Measurements from ENCODE around the gene RNASET2.

The RNASET2 gene

GRCh38 chr6:166956444-166957086 is at the start of gene RNASET2:
TSS of gene RNASET2 (minus strand) at chr6:166956550. CDS start at chr6:166956182, 368 bp downstream.
- peak within 1 kb of the TSS; percentile 96 for H3K27ac Mint-ChIP-seq
- peak; percentile 100 for DNase-seq
- H3K4me3 Mint-ChIP-seq = peak within 1 kb of the TSS; percentile 90
- H3K27me3 Mint-ChIP-seq = no peaks in the 10 kb centered on the region
- H3K9me3 Mint-ChIP-seq = no peaks in the 10 kb centered on the region
- H3K4me1 Mint-ChIP-seq (ENCODE audit: low read depth) = peaks cover 75% of the 10 kb centered on the region
- peaks cover 39% of the 10 kb centered on the region for H3K36me3 Mint-ChIP-seq (ENCODE audit: low read depth)

GRCh38 chr6:167005350-167006159 is 49.2 kb upstream of the RNASET2 start:
- H3K27ac Mint-ChIP-seq = no peak overlapping the region

GRCh38 chr6:167000759-167001158 is 44.4 kb upstream of the RNASET2 start:
- H3K4me3 Mint-ChIP-seq = peak overlapping the region; percentile 88
- no peak for DNase-seq
- H3K9me3 Mint-ChIP-seq = no peaks in the 10 kb centered on the region
- no peaks in the 10 kb centered on the region for H3K27me3 Mint-ChIP-seq
- peaks cover 31% of the 10 kb centered on the region for H3K4me1 Mint-ChIP-seq (ENCODE audit: low read depth)
- H3K27ac Mint-ChIP-seq = peak overlapping the region; percentile 15
- H3K36me3 Mint-ChIP-seq (ENCODE audit: low read depth) = peaks cover 64% of the 10 kb centered on the region

More at GRCh38 chr6:167005350-167006159, 49.2 kb upstream of the RNASET2 start:
- Mint-ChIP-seq H3K4me3 (no peak overlapping the region), H3K9me3 (no peaks in the 10 kb centered on the region), H3K36me3 (ENCODE audit: low read depth) (peaks cover 77% of the 10 kb centered on the region), H3K4me1 (ENCODE audit: low read depth) (peaks cover 15% of the 10 kb centered on the region), H3K27me3 (no peaks in the 10 kb centered on the region)
- DNase-seq = no peak

- Mint-ChIP-seq H3K9me3 (no peaks in the 10 kb centered on the region), H3K36me3 (ENCODE audit: low read depth) (peaks cover 61% of the 10 kb centered on the region), H3K27ac (peak overlapping the region; percentile 86), H3K4me1 (ENCODE audit: low read depth) (peaks cover 34% of the 10 kb centered on the region), H3K4me3 (peak overlapping the region; percentile 88), H3K27me3 (no peaks in the 10 kb centered on the region)
- DNase-seq = no peak
These were observed 43.5 kb upstream of the RNASET2 start for GRCh38 chr6:166999884-167000253.

- DNase-seq = peak; percentile 95
- Mint-ChIP-seq H3K9me3 (no peaks in the 10 kb centered on the region), H3K36me3 (ENCODE audit: low read depth) (peaks cover 64% of the 10 kb centered on the region), H3K27me3 (no peaks in the 10 kb centered on the region), H3K4me1 (ENCODE audit: low read depth) (peaks cover 34% of the 10 kb centered on the region), H3K4me3 (peak within 1 kb of the TSS; percentile 88), H3K27ac (peak within 1 kb of the TSS; percentile 94)
These were observed 43.0 kb upstream of the RNASET2 start, which contains the start of gene CEP43 for GRCh38 chr6:166999145-166999883. TSS of gene CEP43 (plus strand) at chr6:166999397. CDS start at chr6:166999413, 16 bp downstream.

- DNase-seq = peak; percentile 56
- peaks cover 35% of the 10 kb centered on the region for H3K4me1 Mint-ChIP-seq (ENCODE audit: low read depth)
These were observed 42.1 kb upstream of the RNASET2 start for GRCh38 chr6:166998256-166999144.

GRCh38 chr6:166997768-166998255 is 41.5 kb upstream of the RNASET2 start:
- Mint-ChIP-seq H3K4me3 (peak overlapping the region; percentile 88), H3K27ac (peak overlapping the region; percentile 86), H3K4me1 (ENCODE audit: low read depth) (peaks cover 35% of the 10 kb centered on the region), H3K36me3 (ENCODE audit: low read depth) (peaks cover 66% of the 10 kb centered on the region), H3K27me3 (no peaks in the 10 kb centered on the region), H3K9me3 (no peaks in the 10 kb centered on the region)
- DNase-seq = peak; percentile 67

More at GRCh38 chr6:166998256-166999144, 42.1 kb upstream of the RNASET2 start:
- Mint-ChIP-seq H3K9me3 (no peaks in the 10 kb centered on the region), H3K27ac (peak overlapping the region; percentile 94), H3K36me3 (ENCODE audit: low read depth) (peaks cover 65% of the 10 kb centered on the region), H3K4me3 (peak overlapping the region; percentile 88), H3K27me3 (no peaks in the 10 kb centered on the region)

- Mint-ChIP-seq H3K9me3 (no peaks in the 10 kb centered on the region), H3K4me1 (ENCODE audit: low read depth) (peaks cover 35% of the 10 kb centered on the region), H3K4me3 (peak overlapping the region; percentile 88), H3K27ac (peak overlapping the region; percentile 86), H3K36me3 (ENCODE audit: low read depth) (peaks cover 69% of the 10 kb centered on the region), H3K27me3 (no peaks in the 10 kb centered on the region)
- DNase-seq = no peak
These were observed 41.0 kb upstream of the RNASET2 start for GRCh38 chr6:166997348-166997747.

GRCh38 chr6:166996406-166996805 is 40.1 kb upstream of the RNASET2 start:
- no peak for DNase-seq
- H3K36me3 Mint-ChIP-seq (ENCODE audit: low read depth) = peaks cover 63% of the 10 kb centered on the region
- no peak overlapping the region for H3K4me3 Mint-ChIP-seq
- no peaks in the 10 kb centered on the region for H3K9me3 Mint-ChIP-seq
- peaks cover 31% of the 10 kb centered on the region for H3K4me1 Mint-ChIP-seq (ENCODE audit: low read depth)
- no peak overlapping the region for H3K27ac Mint-ChIP-seq
- no peaks in the 10 kb centered on the region for H3K27me3 Mint-ChIP-seq

- Mint-ChIP-seq H3K4me3 (no peak overlapping the region), H3K4me1 (ENCODE audit: low read depth) (peaks cover 30% of the 10 kb centered on the region), H3K36me3 (ENCODE audit: low read depth) (peaks cover 46% of the 10 kb centered on the region), H3K27me3 (no peaks in the 10 kb centered on the region), H3K9me3 (no peaks in the 10 kb centered on the region), H3K27ac (no peak overlapping the region)
- peak; percentile 53 for DNase-seq
These were observed 33.2 kb upstream of the RNASET2 start for GRCh38 chr6:166989427-166990032.

- Mint-ChIP-seq H3K27me3 (no peaks in the 10 kb centered on the region), H3K4me3 (no peak overlapping the region), H3K36me3 (ENCODE audit: low read depth) (peaks cover 41% of the 10 kb centered on the region), H3K27ac (no peak overlapping the region), H3K9me3 (no peaks in the 10 kb centered on the region), H3K4me1 (ENCODE audit: low read depth) (peaks cover 29% of the 10 kb centered on the region)
- no peak for DNase-seq
These were observed 32.4 kb upstream of the RNASET2 start for GRCh38 chr6:166988674-166989201.

GRCh38 chr6:166987930-166988329 is 31.6 kb upstream of the RNASET2 start:
- H3K4me1 Mint-ChIP-seq (ENCODE audit: low read depth) = peaks cover 27% of the 10 kb centered on the region
- H3K27ac Mint-ChIP-seq = no peak overlapping the region
- peaks cover 38% of the 10 kb centered on the region for H3K36me3 Mint-ChIP-seq (ENCODE audit: low read depth)
- H3K4me3 Mint-ChIP-seq = no peak overlapping the region
- DNase-seq = no peak
- no peaks in the 10 kb centered on the region for H3K27me3 Mint-ChIP-seq
- H3K9me3 Mint-ChIP-seq = no peaks in the 10 kb centered on the region

- no peak for DNase-seq
- H3K4me3 Mint-ChIP-seq = no peak overlapping the region
- no peak overlapping the region for H3K27ac Mint-ChIP-seq
- peaks cover 37% of the 10 kb centered on the region for H3K36me3 Mint-ChIP-seq (ENCODE audit: low read depth)
- H3K9me3 Mint-ChIP-seq = no peaks in the 10 kb centered on the region
- no peaks in the 10 kb centered on the region for H3K27me3 Mint-ChIP-seq
- H3K4me1 Mint-ChIP-seq (ENCODE audit: low read depth) = peaks cover 27% of the 10 kb centered on the region
These were observed 31.1 kb upstream of the RNASET2 start for GRCh38 chr6:166987448-166987847.
